ENCODE measurements around the gene NAA38. TPM values are rescaled to one million over a fixed set of nuclear protein-coding genes. Genes with fewer than 3 reads are reported as not detected.

Gene NAA38
- total and polyA plus RNA-seq, 7 donors = 60.8 to 148 (median 95.4) TPM

DNA sequence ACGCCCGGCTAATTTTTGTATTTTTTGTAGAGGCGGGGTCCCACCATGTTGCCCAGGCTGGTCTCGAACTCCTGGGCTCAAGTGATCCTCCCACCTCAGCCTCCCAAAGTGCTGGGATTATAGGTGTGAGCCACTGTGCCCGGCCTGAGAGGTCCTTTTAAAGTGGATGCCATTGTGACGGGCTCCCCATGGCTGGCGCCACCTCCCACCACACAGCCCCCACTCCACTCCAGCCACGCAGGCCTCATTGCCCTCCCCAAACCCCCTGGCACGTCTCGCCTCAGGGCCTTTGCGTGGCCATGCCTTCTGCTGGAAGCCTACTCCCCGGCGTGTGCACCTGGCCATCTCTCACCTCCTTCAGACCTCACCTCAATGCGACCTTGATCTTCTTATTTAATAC lies 35.2 kb downstream of the NAA38 start:
- no peak overlapping the region for H3K4me3 ChIP-seq
- intact Hi-C loops (cut with DNase I) = loop anchor here (2.0 to 5.0 kb wide), 4 partner anchors 29 to 80 kb away; no protein-coding TSS in a partner anchor
- H3K27me3 ChIP-seq (ENCODE audit: insufficient read depth in 3 of 3, low read length in 2 of 3) = no peaks in the 10 kb centered on the region
- H3K4me1 ChIP-seq = no peaks in the 10 kb centered on the region
- WGBS, 3 donors = 74 to 80% (median 75%) methylated on average over 13 to 14 of the region's 14 CpGs
- no peaks in the 10 kb centered on the region for H3K36me3 ChIP-seq (ENCODE audit: insufficient read depth in 1 of 2, low read depth in 1 of 2)
- ATAC-seq = no peak
- H3K27ac ChIP-seq = no peak overlapping the region
- H3K9me3 ChIP-seq = no peaks in the 10 kb centered on the region
- TF ChIP-seq, protein P1, sequence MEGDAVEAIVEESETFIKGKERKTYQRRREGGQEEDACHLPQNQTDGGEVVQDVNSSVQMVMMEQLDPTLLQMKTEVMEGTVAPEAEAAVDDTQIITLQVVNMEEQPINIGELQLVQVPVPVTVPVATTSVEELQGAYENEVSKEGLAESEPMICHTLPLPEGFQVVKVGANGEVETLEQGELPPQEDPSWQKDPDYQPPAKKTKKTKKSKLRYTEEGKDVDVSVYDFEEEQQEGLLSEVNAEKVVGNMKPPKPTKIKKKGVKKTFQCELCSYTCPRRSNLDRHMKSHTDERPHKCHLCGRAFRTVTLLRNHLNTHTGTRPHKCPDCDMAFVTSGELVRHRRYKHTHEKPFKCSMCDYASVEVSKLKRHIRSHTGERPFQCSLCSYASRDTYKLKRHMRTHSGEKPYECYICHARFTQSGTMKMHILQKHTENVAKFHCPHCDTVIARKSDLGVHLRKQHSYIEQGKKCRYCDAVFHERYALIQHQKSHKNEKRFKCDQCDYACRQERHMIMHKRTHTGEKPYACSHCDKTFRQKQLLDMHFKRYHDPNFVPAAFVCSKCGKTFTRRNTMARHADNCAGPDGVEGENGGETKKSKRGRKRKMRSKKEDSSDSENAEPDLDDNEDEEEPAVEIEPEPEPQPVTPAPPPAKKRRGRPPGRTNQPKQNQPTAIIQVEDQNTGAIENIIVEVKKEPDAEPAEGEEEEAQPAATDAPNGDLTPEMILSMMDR (IDR thresholded peaks at IDR 0.05) = no peak
- DNase-seq = no peak

DNA sequence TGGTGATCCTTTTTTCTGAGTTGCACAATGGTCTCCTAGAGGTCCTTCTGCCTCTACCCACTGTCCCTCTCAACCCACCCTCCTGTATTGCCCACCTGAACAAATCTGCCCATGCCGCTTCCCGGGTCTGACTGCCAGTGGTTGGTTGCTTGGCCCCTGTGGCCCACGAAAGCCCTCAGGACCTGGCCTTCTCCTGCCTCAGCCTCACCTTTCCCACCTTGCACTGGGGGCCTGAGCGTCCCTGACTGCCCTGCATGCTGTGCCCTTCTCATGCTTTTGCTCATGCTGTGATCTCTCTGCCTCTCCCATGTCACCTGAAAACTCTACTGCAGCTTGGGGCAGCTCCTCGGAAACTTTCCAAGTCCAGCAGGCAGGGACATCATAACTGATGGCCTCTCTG lies 37.1 kb downstream of the NAA38 start:
- no peak overlapping the region for H3K27ac ChIP-seq
- H3K4me1 ChIP-seq = no peaks in the 10 kb centered on the region
- WGBS, 3 donors = 74 to 77% (median 76%) methylated on average over 5 of the region's 5 CpGs
- H3K36me3 ChIP-seq (ENCODE audit: insufficient read depth in 1 of 2, low read depth in 1 of 2) = no peaks in the 10 kb centered on the region
- intact Hi-C loops (cut with DNase I) = loop anchor here in 1 of 2 donors (5.0 kb wide), 3 partner anchors 42 to 78 kb away; no protein-coding TSS in a partner anchor
- no peak for ATAC-seq
- H3K27me3 ChIP-seq (ENCODE audit: insufficient read depth in 3 of 3, low read length in 2 of 3) = no peaks in the 10 kb centered on the region
- no peak overlapping the region for H3K4me3 ChIP-seq
- TF ChIP-seq, protein P1 (IDR thresholded peaks at IDR 0.05) = no peak
- no peaks in the 10 kb centered on the region for H3K9me3 ChIP-seq
- no peak for DNase-seq

DNA sequence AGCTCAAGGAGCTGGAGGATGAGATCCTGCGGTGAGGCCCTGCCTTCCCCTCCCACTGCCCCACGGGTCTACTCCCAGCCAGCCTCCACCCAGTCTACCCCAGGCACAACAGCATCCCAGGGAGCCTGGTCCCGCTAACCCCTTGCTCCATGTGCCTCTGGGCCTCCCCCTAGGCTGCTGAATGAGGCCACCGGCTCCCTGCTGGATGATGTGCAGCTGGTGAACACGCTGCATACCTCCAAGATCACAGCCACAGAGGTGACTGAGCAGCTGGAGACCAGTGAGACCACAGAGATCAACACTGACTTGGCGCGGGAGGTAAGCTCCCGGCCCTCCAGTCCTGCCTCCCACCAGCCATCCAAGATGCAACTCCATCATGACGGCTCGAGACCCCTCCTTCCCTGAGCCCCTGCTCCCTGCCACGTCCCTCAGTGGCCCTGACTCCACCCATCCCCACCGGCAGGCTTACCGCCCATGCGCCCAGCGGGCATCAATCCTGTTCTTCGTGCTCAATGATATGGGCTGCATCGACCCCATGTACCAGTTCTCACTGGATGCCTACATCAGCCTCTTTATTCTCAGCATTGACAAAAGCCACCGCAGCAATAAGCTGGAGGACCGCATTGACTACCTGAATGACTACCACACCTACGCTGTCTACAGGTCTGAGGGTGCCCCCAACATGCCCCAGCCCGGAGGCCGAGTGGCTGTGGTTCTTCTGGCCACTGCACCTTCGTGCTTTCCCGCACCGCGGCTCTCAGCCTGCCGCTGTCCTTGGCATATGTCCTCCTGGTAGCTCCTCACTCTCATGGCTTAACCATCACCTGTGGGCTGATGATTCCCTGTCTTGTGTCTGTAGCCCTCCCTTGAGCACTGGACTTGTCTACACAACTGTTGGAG lies 38.4 kb downstream of the NAA38 start:
- DNase-seq (no peak), ATAC-seq (no peak)
- Histone ChIP-seq H3K27ac (no peak overlapping the region), H3K4me3 (no peak overlapping the region), H3K27me3 (ENCODE audit: insufficient read depth in 3 of 3, low read length in 2 of 3) (no peaks in the 10 kb centered on the region), H3K36me3 (ENCODE audit: insufficient read depth in 1 of 2, low read depth in 1 of 2) (no peaks in the 10 kb centered on the region), H3K9me3 (no peaks in the 10 kb centered on the region), H3K4me1 (no peaks in the 10 kb centered on the region)
- intact Hi-C loops (cut with DNase I) = no loop called here
- TF ChIP-seq, protein P1 (IDR thresholded peaks at IDR 0.05) = no peak
- 72 to 85% (median 80%) methylated on average over 26 to 27 of the region's 27 CpGs for WGBS, 3 donors

DNA sequence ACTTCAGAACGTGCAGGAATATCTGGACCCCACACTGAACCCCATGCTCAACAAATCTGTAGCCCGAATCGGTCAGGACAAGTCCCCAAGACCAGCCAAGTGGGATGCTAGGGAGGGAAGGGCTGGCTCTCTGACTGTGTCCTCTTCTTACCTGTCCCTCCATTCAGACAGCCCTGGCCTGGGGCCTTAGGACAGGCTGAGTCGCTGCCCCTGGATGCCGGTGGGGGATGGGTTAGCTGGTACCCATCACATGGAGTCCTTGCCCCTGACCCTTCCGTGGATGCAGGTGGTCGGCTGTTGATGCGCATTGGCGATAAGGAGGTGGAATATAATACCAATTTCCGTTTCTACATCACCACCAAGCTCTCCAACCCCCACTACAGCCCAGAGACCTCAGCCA lies 39.3 kb downstream of the NAA38 start:
- TF ChIP-seq, protein P1 (IDR thresholded peaks at IDR 0.05) = no peak
- no peaks in the 10 kb centered on the region for H3K27me3 ChIP-seq (ENCODE audit: insufficient read depth in 3 of 3, low read length in 2 of 3)
- no peak for ATAC-seq
- H3K4me3 ChIP-seq = no peak overlapping the region
- H3K9me3 ChIP-seq = no peaks in the 10 kb centered on the region
- H3K27ac ChIP-seq = no peak overlapping the region
- 76 to 85% (median 81%) methylated on average over 10 of the region's 10 CpGs for WGBS, 3 donors
- no peaks in the 10 kb centered on the region for H3K36me3 ChIP-seq (ENCODE audit: insufficient read depth in 1 of 2, low read depth in 1 of 2)
- H3K4me1 ChIP-seq = no peaks in the 10 kb centered on the region
- DNase-seq = no peak
- intact Hi-C loops (cut with DNase I) = no loop called here
